HG03460 (cell line): ENCODE data around the gene CIPC.

Experiments
- ATAC-seq: cut with Tn5 transposase; IDR thresholded peaks from one replicate; pipeline ENCODE4 v1.9.1; 2021; ENCODE audit not compliant: unreplicated experiment

The CIPC gene

DNA sequence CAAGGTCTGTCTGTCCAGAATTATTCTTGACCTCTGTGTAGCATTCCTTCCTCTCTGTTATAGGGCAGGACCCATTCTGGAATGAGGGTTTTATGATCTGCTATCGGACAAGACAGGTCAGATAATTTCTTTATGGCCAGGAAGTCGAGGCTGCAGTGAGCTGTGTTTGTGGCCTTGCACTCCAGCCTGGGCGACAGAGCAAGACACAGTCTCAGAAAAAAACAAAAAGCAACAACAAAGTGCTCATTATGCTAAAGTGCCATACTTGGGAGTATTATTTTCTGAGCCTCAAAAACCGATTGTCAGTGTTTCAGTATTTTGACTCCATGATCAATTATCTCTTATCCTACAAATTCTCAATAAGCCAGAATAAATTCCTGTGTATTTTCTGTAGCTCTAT lies 4.1 kb downstream of the CIPC start:
- ATAC-seq: no peak

- ATAC-seq: no peak
These were observed 5.4 kb downstream of the CIPC start for GRCh38 chr14:77103475-77103874.

GRCh38 chr14:77103951-77104350 lies 5.9 kb downstream of the CIPC start:
- ATAC-seq: no peak

DNA sequence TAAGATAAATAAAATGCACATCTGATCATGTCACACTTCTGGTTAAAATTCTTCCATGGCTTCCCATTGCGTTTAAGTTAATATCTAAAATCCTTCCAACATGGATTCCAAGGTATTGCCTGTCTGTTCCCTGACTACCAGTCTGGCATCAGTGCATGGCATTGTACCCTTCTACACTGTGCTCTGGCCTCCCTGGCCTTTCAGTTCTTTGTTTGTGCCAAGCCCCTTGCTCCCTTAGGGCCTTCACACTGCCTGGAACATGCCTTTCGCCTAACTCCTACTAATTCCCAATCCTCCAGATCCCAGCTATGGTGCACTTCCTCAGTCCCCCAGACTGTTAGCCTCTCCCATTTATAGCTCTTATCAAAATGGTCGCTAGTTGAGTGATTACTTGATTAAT lies 6.3 kb downstream of the CIPC start:
- no peak for ATAC-seq

DNA sequence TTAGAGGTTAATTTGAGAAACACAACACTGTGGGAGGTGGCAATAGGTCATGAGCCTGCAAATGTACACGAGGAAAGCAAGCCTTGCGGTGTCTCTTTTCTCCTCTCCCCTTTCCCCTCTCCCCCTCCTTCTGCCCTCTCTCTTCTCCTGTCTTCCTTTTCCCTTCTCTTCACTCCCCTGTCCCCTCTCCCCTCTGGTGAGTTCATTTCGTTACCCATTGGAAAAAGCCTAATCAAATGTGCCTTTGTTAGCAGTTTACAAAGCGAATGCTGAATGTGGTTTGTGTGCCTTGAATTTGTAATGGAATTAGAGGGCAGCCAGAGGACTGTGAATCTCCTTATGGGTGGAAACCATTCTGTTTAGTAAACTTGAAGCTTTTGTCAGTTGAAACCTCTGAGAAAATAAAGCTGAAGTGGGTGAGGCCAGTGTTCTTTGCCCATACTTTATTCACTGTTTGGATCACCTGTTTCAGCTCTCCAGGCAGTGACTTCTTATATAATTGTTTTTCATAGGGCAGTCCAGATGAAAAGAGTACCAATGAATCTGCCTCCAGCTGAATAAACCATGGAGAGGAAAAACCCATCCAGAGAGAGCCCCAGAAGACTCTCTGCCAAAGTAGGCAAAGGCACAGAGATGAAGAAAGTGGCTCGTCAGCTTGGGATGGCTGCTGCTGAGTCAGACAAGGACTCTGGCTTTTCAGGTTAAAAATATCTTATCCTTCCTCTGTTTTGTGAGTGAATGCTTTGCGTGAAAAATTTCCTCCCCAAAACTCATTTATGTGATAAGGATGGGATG lies 7.3 kb downstream of the CIPC start:
- ATAC-seq: no peak

DNA sequence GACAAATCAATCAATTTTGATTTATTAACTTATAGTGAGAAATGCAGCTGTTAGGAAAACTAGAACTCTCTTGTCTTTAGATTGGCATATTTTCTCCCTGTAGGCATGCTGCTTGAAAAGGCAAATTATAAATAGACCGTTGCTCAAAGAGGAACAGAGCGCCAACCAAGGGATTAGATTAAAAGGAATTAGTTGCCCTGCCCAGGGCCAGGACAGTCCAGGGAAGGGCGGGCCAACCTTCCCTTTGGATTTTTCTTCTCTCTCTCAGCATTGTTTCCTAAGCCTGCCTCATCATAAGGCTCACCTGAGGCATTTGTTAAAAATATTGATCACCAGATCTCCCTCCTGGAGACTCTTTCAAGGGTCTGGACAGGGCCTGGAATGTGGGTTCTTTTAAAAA lies 8.6 kb downstream of the CIPC start:
- ATAC-seq: no peak

DNA sequence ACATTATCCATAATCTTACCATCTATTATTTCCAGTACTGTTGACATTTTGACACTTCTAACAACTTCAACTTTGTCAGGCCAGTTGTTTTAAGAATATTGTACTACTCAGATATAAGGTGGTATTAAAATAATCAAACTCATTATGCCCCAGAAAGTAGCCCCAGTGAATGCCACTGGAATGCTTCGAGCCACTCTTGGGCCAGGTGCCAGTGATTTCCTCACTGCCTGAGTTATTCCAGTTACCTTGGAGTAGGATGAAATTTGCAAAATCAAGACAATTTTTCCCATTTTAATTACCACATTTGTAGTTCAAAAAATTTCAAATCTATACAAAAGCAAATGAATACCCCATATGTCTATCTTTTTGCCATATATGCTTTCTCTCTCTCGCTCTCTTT lies 9.2 kb downstream of the CIPC start:
- ATAC-seq: no peak

DNA sequence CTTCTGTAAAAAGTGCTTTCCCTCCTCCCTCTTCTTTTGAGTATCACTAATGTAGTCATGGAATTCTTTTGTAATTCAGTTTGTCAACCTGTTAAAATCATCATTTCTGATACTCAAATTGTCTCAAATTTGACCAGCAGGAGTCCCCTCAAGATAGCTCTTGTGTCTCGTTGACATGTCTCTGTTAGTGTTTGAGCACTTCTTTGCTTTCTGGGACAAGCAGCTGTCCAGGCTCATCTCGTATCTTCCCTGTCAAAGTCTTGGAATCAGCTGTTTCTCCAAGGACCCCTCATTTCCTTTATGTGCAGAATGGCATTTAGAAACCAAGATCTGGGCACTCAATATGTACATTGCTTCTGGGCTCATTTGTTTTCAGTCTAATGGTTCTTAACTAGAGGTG lies 10.7 kb downstream of the CIPC start:
- ATAC-seq: no peak

DNA sequence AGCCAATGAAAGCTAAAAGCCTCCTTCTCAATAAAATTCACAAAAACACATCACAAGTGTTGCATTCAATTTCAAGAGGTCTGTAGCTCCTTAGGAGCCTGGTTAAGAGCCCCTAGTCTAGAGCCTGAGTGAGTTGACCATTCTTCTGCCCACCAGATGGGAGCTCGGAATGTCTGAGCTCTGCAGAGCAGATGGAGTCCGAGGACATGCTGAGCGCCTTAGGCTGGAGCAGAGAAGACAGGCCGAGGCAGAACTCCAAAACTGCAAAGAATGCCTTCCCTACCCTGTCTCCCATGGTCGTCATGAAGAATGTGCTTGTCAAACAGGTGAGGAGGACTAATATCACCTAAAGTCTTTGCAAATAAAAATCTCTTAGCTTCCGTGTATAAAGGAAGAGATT lies 11.6 kb downstream of the CIPC start:
- ATAC-seq: no peak

GRCh38 chr14:77110286-77110685 lies 12.2 kb downstream of the CIPC start:
- no peak for ATAC-seq

DNA sequence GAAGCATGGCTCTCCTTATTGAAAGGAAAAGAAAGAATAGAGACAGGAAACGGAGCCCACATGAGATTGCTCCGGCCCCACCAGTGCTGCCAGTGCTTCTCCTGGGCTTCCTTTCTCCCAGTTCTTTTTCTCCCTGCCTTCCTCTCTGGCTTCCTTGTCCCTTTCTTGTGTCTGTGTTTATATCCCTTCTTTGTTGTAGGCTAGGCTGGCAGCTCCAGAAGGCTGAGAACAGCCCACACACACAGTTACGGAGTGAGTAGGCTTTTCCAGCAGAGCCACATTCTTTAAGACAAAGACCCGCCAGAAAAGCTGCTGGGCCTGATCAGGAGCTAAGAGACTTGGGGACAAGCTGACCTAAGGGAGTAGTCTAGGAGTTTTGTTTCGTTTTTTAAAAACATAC lies 13.0 kb downstream of the CIPC start:
- ATAC-seq: no peak

GRCh38 chr14:77113644-77114043 lies 15.6 kb downstream of the CIPC start:
- ATAC-seq: no peak

- no peak for ATAC-seq
These were observed 16.6 kb downstream of the CIPC start for GRCh38 chr14:77114609-77115008.

DNA sequence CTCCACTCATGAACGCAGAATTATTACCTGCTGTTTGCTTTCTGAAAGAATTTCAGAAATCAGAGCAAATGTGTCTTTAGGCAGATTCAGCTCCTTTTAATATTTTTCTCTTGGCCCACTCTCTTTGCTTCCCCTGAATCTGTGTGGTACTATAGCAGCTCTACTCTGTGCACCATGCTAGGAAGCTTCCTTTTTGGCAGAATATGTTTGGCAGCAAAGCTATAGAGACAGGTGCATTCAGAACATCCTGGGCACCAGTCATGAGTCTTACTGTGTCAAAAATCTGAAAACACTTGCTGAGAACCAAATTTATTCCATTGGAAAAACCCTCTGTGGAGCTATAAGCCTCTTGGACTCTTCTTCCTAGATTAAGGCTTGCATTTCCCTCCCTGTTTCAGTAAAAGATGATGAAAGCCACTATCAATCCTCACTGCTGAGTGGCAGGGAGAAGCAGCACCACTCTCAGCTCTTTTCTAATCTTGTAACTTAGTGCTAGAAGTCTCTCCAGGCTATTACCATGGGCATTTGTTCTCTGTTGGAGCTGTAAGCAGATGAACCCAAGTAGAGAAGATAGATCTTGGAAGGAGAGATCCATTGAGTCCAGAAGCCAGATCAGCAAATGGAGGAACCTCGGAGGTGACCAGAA lies 18.2 kb downstream of the CIPC start:
- ATAC-seq: no peak

GRCh38 chr14:77119851-77120250 lies 21.8 kb downstream of the CIPC start:
- no peak for ATAC-seq

DNA sequence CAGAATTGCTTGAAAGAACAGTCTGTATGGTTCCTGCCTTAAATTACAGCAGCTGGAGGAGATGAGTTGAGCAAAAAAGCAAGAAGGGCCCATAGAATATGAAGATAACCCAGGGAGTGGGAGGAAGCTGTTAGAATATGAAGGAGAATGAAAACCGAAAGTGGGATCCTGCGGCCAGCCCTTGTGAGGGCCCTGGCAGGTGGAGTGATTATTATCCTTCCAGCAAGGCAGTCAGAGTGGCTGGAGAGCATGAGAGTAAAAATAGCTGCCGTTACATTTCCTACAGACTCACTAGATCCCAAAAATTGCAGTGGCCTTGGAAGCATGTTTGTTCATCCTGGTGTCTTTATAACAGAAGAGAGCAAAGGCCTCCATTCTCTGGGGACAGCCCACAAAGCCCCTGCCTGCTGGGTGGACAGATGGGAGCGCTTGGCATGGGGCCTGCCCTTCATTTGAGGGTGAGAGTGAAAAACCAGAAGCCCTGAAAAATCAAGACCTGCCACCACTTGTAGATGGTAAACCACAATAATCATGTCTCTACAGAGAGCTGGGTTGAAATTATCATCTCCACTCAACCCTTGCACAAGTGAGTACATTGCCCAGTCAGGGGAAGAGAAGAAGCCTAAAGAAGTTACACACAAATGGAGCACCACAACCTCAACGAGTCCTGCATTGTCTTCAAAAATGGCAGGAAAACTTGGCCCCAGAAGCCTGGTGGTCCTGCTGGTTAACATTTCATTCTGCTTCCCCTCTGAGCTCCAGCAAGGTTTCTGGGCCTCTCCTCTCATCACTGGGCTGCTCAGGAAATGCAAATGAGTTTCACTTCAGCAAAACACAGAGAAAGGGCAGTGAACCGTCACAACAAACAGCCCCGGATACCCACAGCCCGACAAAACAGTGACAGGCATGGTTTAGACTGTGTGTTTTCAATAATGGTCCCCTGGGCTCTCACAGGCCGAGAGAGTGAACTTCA lies 23.0 kb downstream of the CIPC start:
- ATAC-seq: peak; percentile 73

DNA sequence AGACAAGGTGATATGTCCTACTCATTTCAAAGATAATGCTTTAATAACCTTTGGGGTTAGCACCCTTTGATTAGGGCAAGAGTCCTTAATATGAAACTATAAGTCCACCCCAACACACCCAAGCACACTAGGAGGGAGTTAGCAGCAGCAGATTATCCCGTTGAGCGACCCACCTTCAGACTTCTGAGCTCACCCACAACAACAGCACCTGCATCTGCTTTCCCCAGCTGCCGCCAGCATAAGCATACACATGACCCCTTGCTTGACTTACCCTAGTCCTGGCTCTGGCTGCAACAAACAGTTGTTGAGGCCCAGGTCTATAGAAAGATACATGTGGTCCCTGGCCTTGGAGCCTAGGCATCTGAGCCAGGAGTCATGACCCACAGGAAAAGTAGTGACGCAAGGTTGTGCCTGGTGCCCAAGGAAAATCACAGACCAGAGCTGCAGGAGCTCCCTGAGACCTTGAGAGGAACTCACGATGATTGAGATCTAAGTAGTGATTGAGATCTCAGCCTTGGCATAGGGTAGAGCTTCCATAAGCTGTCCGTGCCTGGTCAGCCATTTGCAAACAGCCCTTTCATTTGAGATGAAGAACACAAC lies 24.6 kb downstream of the CIPC start:
- no peak for ATAC-seq

- ATAC-seq: no peak
These were observed 25.6 kb downstream of the CIPC start for GRCh38 chr14:77123381-77124325.

- no peak for ATAC-seq
These were observed 26.6 kb downstream of the CIPC start for GRCh38 chr14:77124345-77125280.
